A673 (cell line): ENCODE data around the gene SLC25A20. TPM values are rescaled to one million over a fixed set of nuclear protein-coding genes. Genes with fewer than 3 reads are reported as not detected.

Experiments
- BruUV-seq: library from RNA; stranded (reverse); fragments of 400-500 nt; replicated peaks from 2 replicates; lab custom pipeline; 2021; lab: Mats Ljungman, UMichigan
- CTCF ChIA-PET: fragments of 300-600 bp; sonication (Branson Sonifier 250); formaldehyde crosslinking; loops from one replicate; lab custom pipeline; 2022; ENCODE audit warnings: antibody characterized with exemption; lab: Charles Lee
- POLR2A ChIA-PET: fragments of 300-600 bp; sonication (Branson Sonifier 250); formaldehyde crosslinking; loops from one replicate; lab custom pipeline; 2022; ENCODE audit warnings: antibody characterized with exemption; ENCODE audit not compliant: low non-redundant PET; lab: Charles Lee
- DNase-seq: peaks from one replicate; pipeline ENCODE4 v3.0.0-alpha.2; 2015; ENCODE audit warnings: low spot score
- H3K27ac ChIP-seq: fragments of 200-600 bp; sonication (generic); 2 replicates; pipeline ENCODE4 v1.5.1; 2016; ENCODE audit warnings: mixed run types, low read depth, mild to moderate bottlenecking, mixed read lengths, antibody characterized with exemption, low read length; ENCODE audit not compliant: poor library complexity, severe bottlenecking
- H3K27me3 ChIP-seq: fragments of 200-600 bp; sonication (generic); replicated peaks from 2 replicates; pipeline ENCODE4 v1.6.1; 2017; ENCODE audit warnings: mixed run types, low read depth, mild to moderate bottlenecking, mixed read lengths, antibody characterized with exemption, low read length; ENCODE audit not compliant: insufficient read depth, poor library complexity
- H3K36me3 ChIP-seq: fragments of 200-600 bp; sonication (generic); 2 replicates; pipeline ENCODE4 v1.6.1; 2016; ENCODE audit warnings: mixed run types, mild to moderate bottlenecking, mixed read lengths, antibody characterized with exemption, low read length; ENCODE audit not compliant: insufficient read depth, poor library complexity, severe bottlenecking
- H3K4me1 ChIP-seq: fragments of 200-600 bp; sonication (generic); 2 replicates; pipeline ENCODE4 v1.6.1; 2017; ENCODE audit warnings: mixed run types, mild to moderate bottlenecking, mixed read lengths, antibody characterized with exemption, low read length; ENCODE audit not compliant: insufficient read depth, poor library complexity, severe bottlenecking
- H3K4me3 ChIP-seq: fragments of 200-600 bp; sonication (generic); 2 replicates; pipeline ENCODE4 v1.5.1; 2016; ENCODE audit warnings: low read depth, mixed run types, mild to moderate bottlenecking, mixed read lengths, low read length; ENCODE audit not compliant: poor library complexity, severe bottlenecking
- H3K9me3 ChIP-seq: fragments of 200-600 bp; sonication (generic); 2 replicates; pipeline ENCODE4 v1.6.1; 2016; ENCODE audit warnings: mixed run types, low read depth, mild to moderate bottlenecking, mixed read lengths, antibody characterized with exemption, low read length; ENCODE audit not compliant: poor library complexity, severe bottlenecking
- CTCF ChIP-seq: fragments of 300-800, 200-600 bp; sonication (generic); conservative IDR thresholded peaks from 2 replicates; pipeline ENCODE4 v1.5.1; 2017; ENCODE audit warnings: low read depth, mild to moderate bottlenecking, antibody characterized with exemption, low read length, moderate library complexity, mixed read lengths
- EZH2 ChIP-seq: fragments of 200-600 bp; sonication (generic); IDR thresholded peaks from 2 replicates; pipeline ENCODE4 v1.6.1; 2017; ENCODE audit warnings: borderline replicate concordance, low read depth, mild to moderate bottlenecking, mixed read lengths, antibody characterized with exemption, low read length; ENCODE audit not compliant: poor library complexity, severe bottlenecking
- intact Hi-C: fragments of 100-400 bp; cut with micrococcal nuclease; formaldehyde crosslinking; loops from one replicate; pipeline ENCODE4 v1.10.0; 2022; ENCODE audit not compliant: unreplicated experiment
- total RNA-seq: library from RNA; stranded (reverse); gene quantifications from 2 replicates; pipeline ENCODE4 v1.2.3, GENCODE V29; 2021

The SLC25A20 gene
- total RNA-seq, 1 experiment from 2014 or later = 4.9 TPM

DNA sequence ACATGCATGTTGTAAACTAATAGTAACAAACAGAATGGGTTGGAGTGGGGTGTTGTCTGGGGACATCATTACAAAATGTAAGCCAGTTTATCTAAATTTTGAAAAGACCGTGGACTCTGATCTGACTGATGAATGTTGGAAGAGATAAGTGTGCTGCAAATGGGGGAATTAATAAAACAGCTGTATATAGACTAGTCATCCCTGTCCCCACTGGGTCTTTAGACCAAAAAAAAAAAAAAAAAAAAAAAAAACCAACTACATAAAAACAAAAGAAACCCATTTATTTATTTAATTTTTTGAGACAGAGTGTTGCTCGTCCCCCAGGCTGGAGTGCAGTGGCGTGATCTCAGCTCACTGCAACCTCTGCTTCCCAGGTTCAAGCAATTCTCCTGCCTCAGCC lies 40.0 kb upstream of the SLC25A20 start:
- no peak overlapping the region for H3K4me3 ChIP-seq
- no peak overlapping the region for H3K27ac ChIP-seq
- no peaks in the 10 kb centered on the region for H3K27me3 ChIP-seq
- ChIA-PET POLR2A (no interaction called here), CTCF (interaction anchor here (0.7 kb wide), 1 partner anchor 199 kb away, joined by 10 read pairs; no protein-coding TSS in a partner anchor)
- H3K9me3 ChIP-seq = no peaks in the 10 kb centered on the region
- TF ChIP-seq CTCF = no peak
- TF ChIP-seq EZH2 = no peak
- intact Hi-C loops = no loop called here
- no peak for DNase-seq
- H3K36me3 ChIP-seq = peaks cover 7% of the 10 kb centered on the region
- no peaks in the 10 kb centered on the region for H3K4me1 ChIP-seq
- no TSS peak for BruUV-seq

- no peaks in the 10 kb centered on the region for H3K4me1 ChIP-seq
- CTCF ChIA-PET = no interaction called here
Observed at GRCh38 chr3:48938156-48938555, 39.5 kb upstream of the SLC25A20 start.

DNA sequence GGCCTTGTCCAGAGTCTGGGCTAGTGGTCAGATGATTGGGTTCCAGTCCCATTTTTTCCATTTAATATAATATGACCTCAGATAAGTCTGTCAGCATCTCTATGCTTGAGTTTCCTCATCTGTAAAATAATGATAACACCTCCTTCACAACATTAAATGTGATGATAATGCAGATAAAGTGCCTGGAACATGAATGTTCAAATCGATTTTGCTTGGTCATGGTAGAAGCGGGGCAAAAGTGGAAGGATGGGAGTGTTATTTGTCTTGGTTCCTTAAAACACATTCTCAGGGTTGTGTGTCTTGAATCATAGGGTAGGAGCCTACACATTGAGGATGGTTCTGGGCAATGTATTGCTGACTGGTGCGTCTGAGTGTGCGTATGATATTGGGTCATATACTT lies 36.8 kb upstream of the SLC25A20 start:
- peaks cover 10% of the 10 kb centered on the region for H3K36me3 ChIP-seq
- TF ChIP-seq EZH2 (no peak), CTCF (no peak)
- intact Hi-C loops = no loop called here
- DNase-seq = no peak
- no TSS peak for BruUV-seq
- POLR2A ChIA-PET = no interaction called here
- no peak overlapping the region for H3K27ac ChIP-seq
- H3K27me3 ChIP-seq = no peaks in the 10 kb centered on the region
- no peaks in the 10 kb centered on the region for H3K4me1 ChIP-seq
- H3K4me3 ChIP-seq = no peak overlapping the region
- CTCF ChIA-PET = no interaction called here
- H3K9me3 ChIP-seq = no peaks in the 10 kb centered on the region

More at GRCh38 chr3:48938156-48938555, 39.5 kb upstream of the SLC25A20 start:
- DNase-seq = no peak
- no peak for TF ChIP-seq CTCF
- no peak for TF ChIP-seq EZH2
- POLR2A ChIA-PET = no interaction called here
- BruUV-seq = no TSS peak
- Histone ChIP-seq H3K36me3 (peaks cover 7% of the 10 kb centered on the region), H3K27me3 (no peaks in the 10 kb centered on the region), H3K9me3 (no peaks in the 10 kb centered on the region), H3K4me3 (no peak overlapping the region), H3K27ac (no peak overlapping the region)
- intact Hi-C loops = no loop called here
